Measurements from ENCODE around the gene GPRC5D. TPM values are rescaled to one million over a fixed set of nuclear protein-coding genes. Genes with fewer than 3 reads are reported as not detected.

GPRC5D gene
- total and polyA plus RNA-seq, 9 of the 15 experiments (the other 6 are each of a cell fraction or from before 2014, with no cell fraction given) = 1.0 to 1.1 TPM; not detected in 7

DNA sequence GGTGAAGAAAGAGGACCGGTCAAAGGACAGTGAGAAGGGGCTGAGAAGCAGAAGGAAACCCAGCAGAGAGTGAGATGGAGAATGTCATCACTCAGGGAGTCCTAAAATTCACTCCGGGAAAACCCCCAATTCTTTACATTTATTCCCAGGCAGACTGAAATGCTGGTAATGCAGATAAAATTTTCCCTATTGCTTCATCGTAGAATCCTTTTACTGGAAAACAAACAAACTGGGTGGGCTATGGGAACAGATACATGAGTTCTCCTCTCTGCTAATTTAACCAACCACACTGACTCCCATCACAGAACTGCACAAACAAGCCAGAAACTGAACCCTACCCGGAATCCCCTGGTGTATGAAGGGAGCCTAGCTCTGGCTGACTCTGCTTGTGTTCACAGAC is 27.2 kb upstream of the GPRC5D start:
- Histone ChIP-seq H3K27me3 (ENCODE audit: control insufficient read depth in 2 of 2, insufficient read depth in 2 of 2, low read length in 2 of 2) (no peaks in the 10 kb centered on the region), H3K27ac (ENCODE audit: extremely low read depth, low read depth, low read length) (no peak overlapping the region), H3K4me3 (no peak overlapping the region), H2AFZ (ENCODE audit: low read depth, low read length) (no peak overlapping the region), H3K9ac (ENCODE audit: insufficient read depth in 1 of 2, low read depth in 2 of 2, low read length in 2 of 2) (no peak overlapping the region), H3K9me1 (ENCODE audit: control insufficient read depth, insufficient read depth, low read length) (no peaks in the 10 kb centered on the region), H3K36me3 (ENCODE audit: control insufficient read depth, insufficient read depth, low read length) (peaks cover 11% of the 10 kb centered on the region; the same call in 2 of the 3 replicates), H3K9me3 (replicated peaks; ENCODE audit: control insufficient read depth, insufficient read depth, low read depth, low read length) (no peaks in the 10 kb centered on the region), H3K4me1 (replicated peaks in 1 of 2; ENCODE audit: control insufficient read depth in 2 of 2, insufficient read depth in 2 of 2, low read length in 2 of 2) (peaks cover 0 to 2% of the 10 kb centered on the region in 2 experiments; a peak in 2 of 5 replicates), H4K20me1 (replicated peaks; ENCODE audit: control insufficient read depth, insufficient read depth, low read length) (no peaks in the 10 kb centered on the region), H3K79me2 (ENCODE audit: control insufficient read depth, insufficient read depth, low read length) (no peaks in the 10 kb centered on the region), H3K4me2 (ENCODE audit: insufficient read depth, low read length) (no peak overlapping the region)
- CTCF ChIA-PET (ENCODE audit: low intra/inter-chr PET ratio) = no interaction called here
- DNase-seq (ENCODE audit: extremely low read depth in 1 of 4, low spot score in 3 of 4) (no peak), ATAC-seq (no peak), FAIRE-seq (no peak)
- BruUV-seq (replicated peaks) = no TSS peak
- POLR2A ChIA-PET = no interaction called here
- TF ChIP-seq ATF7 (IDR thresholded peaks at IDR 0.05) = no peak
- no peak for TF ChIP-seq CTBP1 (IDR thresholded peaks at IDR 0.05; ENCODE audit: borderline replicate concordance)
- TF ChIP-seq COPS2 (conservative IDR thresholded peaks at IDR 0.05) = no peak
- TF ChIP-seq HDAC1 (IDR thresholded peaks at IDR 0.05) = no peak
- TF ChIP-seq SOX6 (IDR thresholded peaks at IDR 0.05) = no peak
- no peak for TF ChIP-seq FOS (IDR thresholded peaks at IDR 0.05; ENCODE audit: extremely low read depth, insufficient read length)
- TF ChIP-seq, protein P1, sequence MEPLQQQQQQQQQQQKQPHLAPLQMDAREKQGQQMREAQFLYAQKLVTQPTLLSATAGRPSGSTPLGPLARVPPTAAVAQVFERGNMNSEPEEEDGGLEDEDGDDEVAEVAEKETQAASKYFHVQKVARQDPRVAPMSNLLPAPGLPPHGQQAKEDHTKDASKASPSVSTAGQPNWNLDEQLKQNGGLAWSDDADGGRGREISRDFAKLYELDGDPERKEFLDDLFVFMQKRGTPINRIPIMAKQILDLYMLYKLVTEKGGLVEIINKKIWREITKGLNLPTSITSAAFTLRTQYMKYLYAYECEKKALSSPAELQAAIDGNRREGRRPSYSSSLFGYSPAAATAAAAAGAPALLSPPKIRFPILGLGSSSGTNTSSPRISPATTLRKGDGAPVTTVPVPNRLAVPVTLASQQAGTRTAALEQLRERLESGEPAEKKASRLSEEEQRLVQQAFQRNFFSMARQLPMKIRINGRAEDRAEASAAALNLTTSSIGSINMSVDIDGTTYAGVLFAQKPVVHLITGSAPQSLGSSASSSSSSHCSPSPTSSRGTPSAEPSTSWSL (CRISPR knock-in tag; IDR thresholded peaks at IDR 0.05; ENCODE audit: borderline replicate concordance) = no peak
- in situ Hi-C loops (cut with MboI) = no loop called here
- 66% methylated on average over 4 of the region's 4 CpGs for WGBS (ENCODE audit: insufficient coverage, low coverage, missing lambda C conversion rate)
- intact Hi-C loops (cut with micrococcal nuclease) = no loop called here
